Liver (tissue), 9 donors: ENCODE data around the gene GPX3. TPM values are rescaled to one million over a fixed set of nuclear protein-coding genes. Genes with fewer than 3 reads are reported as not detected.

ENCODE experiments used
- DNase-seq: peaks from one replicate; pipeline ENCODE4 v3.0.0-alpha.2; 2017; ENCODE audit warnings: low spot score
- H3K27ac ChIP-seq, 2 donors: one replicate each; pipeline ENCODE4 v1.7.0; 2013; ENCODE audit warnings: inconsistent platforms in 2 of 2, low read length in 2 of 2, control low read depth in 1 of 2, low read depth in 1 of 2, mild to moderate bottlenecking in 1 of 2
- H3K27me3 ChIP-seq, 4 donors: one replicate each; pipeline versions ENCODE4 v1.6.1 to v1.7.0; 2013; ENCODE audit warnings: low read length in 3 of 4, inconsistent platforms in 1 of 4, mild to moderate bottlenecking in 1 of 4, moderate library complexity in 1 of 4; ENCODE audit not compliant: control insufficient read depth in 4 of 4, insufficient read depth in 4 of 4
- H3K36me3 ChIP-seq, 4 donors: one replicate each; pipeline versions ENCODE4 v1.6.1 to v1.7.0; 2013; ENCODE audit warnings: low read length in 3 of 4, mild to moderate bottlenecking in 3 of 4, low read depth in 1 of 4, moderate library complexity in 1 of 4; ENCODE audit not compliant: control insufficient read depth in 4 of 4, insufficient read depth in 3 of 4
- H3K4me1 ChIP-seq, 4 donors: one replicate each; pipeline versions ENCODE4 v1.6.1 to v1.7.0; 2013; ENCODE audit warnings: low read length in 3 of 4, mild to moderate bottlenecking in 3 of 4, moderate library complexity in 1 of 4; ENCODE audit not compliant: control insufficient read depth in 4 of 4, insufficient read depth in 4 of 4
- H3K4me3 ChIP-seq, 3 donors: one replicate each; pipeline versions ENCODE4 v1.6.1 to v1.7.0; 2013; ENCODE audit warnings: low read length in 3 of 3, control low read depth in 1 of 3, low read depth in 1 of 3, mild to moderate bottlenecking in 1 of 3
- H3K9ac ChIP-seq, 2 donors: one replicate each; pipeline ENCODE4 v1.7.0; 2013; ENCODE audit warnings: low read length in 2 of 2, mild to moderate bottlenecking in 2 of 2, moderate library complexity in 2 of 2, control low read depth in 1 of 2, low read depth in 1 of 2
- H3K9me3 ChIP-seq, 4 donors: one replicate each; pipeline versions ENCODE4 v1.6.1 to v1.7.0; 2013; ENCODE audit warnings: low read length in 3 of 4; ENCODE audit not compliant: control insufficient read depth in 4 of 4
- CTCF ChIP-seq: fragments of 150-350 bp; IDR thresholded peaks from 2 replicates; pipeline ENCODE4 v1.5.1; 2017; ENCODE audit warnings: improper control_type of control experiment, low read depth, low read length; ENCODE audit not compliant: missing input control
- EGR1 ChIP-seq, 2 donors: IDR thresholded peaks; 2 replicates each; pipeline ENCODE4 v1.6.1; 2016 to 2018; ENCODE audit warnings: antibody characterized with exemption in 2 of 2, low read depth in 2 of 2
- FOXA2 ChIP-seq: IDR thresholded peaks from 2 replicates; pipeline ENCODE4 v1.6.1; 2016; ENCODE audit warnings: antibody characterized with exemption
- GABPA ChIP-seq, 2 donors: IDR thresholded peaks in 1 of 2; conservative IDR thresholded peaks in 1 of 2; 2 replicates each; pipeline ENCODE4 v1.6.1; 2016; ENCODE audit warnings: antibody characterized with exemption in 2 of 2, mild to moderate bottlenecking in 1 of 2, moderate library complexity in 1 of 2
- HNF4A ChIP-seq, 2 donors: conservative IDR thresholded peaks; 2 replicates each; pipeline ENCODE4 v1.6.1; 2016; ENCODE audit warnings: antibody characterized with exemption in 2 of 2, mild to moderate bottlenecking in 2 of 2
- HNF4G ChIP-seq: IDR thresholded peaks from 2 replicates; pipeline ENCODE4 v1.6.1; 2016; ENCODE audit warnings: antibody characterized with exemption
- JUND ChIP-seq, 2 donors: IDR thresholded peaks; 2 replicates each; pipeline ENCODE4 v1.6.1; 2016; ENCODE audit warnings: antibody characterized with exemption in 2 of 2
- MAX ChIP-seq: IDR thresholded peaks from 2 replicates; pipeline ENCODE4 v1.6.1; 2016; ENCODE audit warnings: antibody characterized with exemption
- REST ChIP-seq: IDR thresholded peaks from 2 replicates; pipeline ENCODE4 v1.6.1; 2016; ENCODE audit warnings: antibody characterized with exemption, mild to moderate bottlenecking
- RXRA ChIP-seq, 2 donors: IDR thresholded peaks; 2 replicates each; pipeline ENCODE4 v1.6.1; 2017 to 2018; ENCODE audit warnings: antibody characterized with exemption in 2 of 2, mild to moderate bottlenecking in 1 of 2
- SP1 ChIP-seq: IDR thresholded peaks from 2 replicates; pipeline ENCODE4 v1.6.1; 2018; ENCODE audit warnings: antibody characterized with exemption, mild to moderate bottlenecking
- TAF1 ChIP-seq: conservative IDR thresholded peaks from 2 replicates; pipeline ENCODE4 v1.6.1; 2016; ENCODE audit warnings: antibody characterized with exemption, mild to moderate bottlenecking
- YY1 ChIP-seq: IDR thresholded peaks from 2 replicates; pipeline ENCODE4 v1.6.1; 2016; ENCODE audit warnings: antibody characterized with exemption, mild to moderate bottlenecking
- WGBS: extraction: QIAGEN DNeasy Blood & Tissue Kit; methylation state at CpG from one replicate; pipeline ENCODE4 v1.1.7; 2013; 5-methylcytosine and 5-hydroxymethylcytosine counted together
- polyA plus RNA-seq, 2 donors: library from polyadenylated mRNA; stranded (reverse) in 1 of 2; unstranded in 1 of 2; fragments of 200-250 nt in 1 of 2; fragments of >200 nt in 1 of 2; fragmentation: Nextera tagmentation in 1 of 2; extraction: Ambion mirVana in 1 of 2; gene quantifications; one replicate each; pipeline versions ENCODE4 v1.2.1 to v1.2.3, GENCODE V29; 2013 to 2015
- total RNA-seq, 2 donors: library from RNA; depleted of rRNA; stranded (reverse); fragments of >200 nt; gene quantifications; one replicate each; pipeline ENCODE4 v1.2.3, GENCODE V29; 2014
- donor health status: healthy.
- donor health status: healthy.
- donor health status: healthy.
- donor health status: healthy.
- donor health status: healthy.

The GPX3 gene
- total and polyA plus RNA-seq, 4 donors: 72.9 to 878 (median 237) TPM

GRCh38 chr5:151071848-151072629, 51.6 kb downstream of the GPX3 start:
- WGBS: 95% methylated on average over 10 of the region's 10 CpGs
- no peak for TF ChIP-seq MAX
- no peak for TF ChIP-seq HNF4A (conservative IDR thresholded peaks at IDR 0.05)
- no peaks in the 10 kb centered on the region for H3K27me3 ChIP-seq
- no peak overlapping the region for H3K9ac ChIP-seq
- H3K27ac ChIP-seq: no peak overlapping the region
- H3K4me1 ChIP-seq: peaks cover 15 to 47% (median 29%) of the 10 kb centered on the region in 4 donors
- peaks cover 0 to 9% (median 6%) of the 10 kb centered on the region in 4 donors for H3K36me3 ChIP-seq
- no peak overlapping the region for H3K4me3 ChIP-seq
- no peaks in the 10 kb centered on the region for H3K9me3 ChIP-seq
- no peak for DNase-seq

GRCh38 chr5:151072630-151073025, 52.2 kb downstream of the GPX3 start:
- Histone ChIP-seq H3K27me3 (no peaks in the 10 kb centered on the region), H3K4me3 (no peak overlapping the region), H3K9me3 (no peaks in the 10 kb centered on the region), H3K36me3 (peaks cover 0 to 9% (median 2%) of the 10 kb centered on the region in 4 donors), H3K9ac (no peak overlapping the region), H3K4me1 (peaks cover 16 to 48% (median 34%) of the 10 kb centered on the region in 4 donors), H3K27ac (no peak overlapping the region)
- TF ChIP-seq FOXA2: no peak
- TF ChIP-seq RXRA (IDR thresholded peaks at IDR 0.05): no peak
- no peak for TF ChIP-seq SP1
- TF ChIP-seq EGR1 (IDR thresholded peaks at IDR 0.05; ENCODE audit: low read depth in 2 of 2): no peak
- no peak for TF ChIP-seq GABPA (IDR thresholded peaks at IDR 0.05 in 1 of 2, conservative IDR thresholded peaks at IDR 0.05 in 1 of 2)
- no peak for TF ChIP-seq HNF4G
- TF ChIP-seq REST: no peak
- WGBS: 84% methylated on average over 5 of the region's 5 CpGs
- DNase-seq: no peak

- no peak for DNase-seq
- H3K36me3 ChIP-seq: peaks cover 0 to 9% (median 2%) of the 10 kb centered on the region in 4 donors
- no peak overlapping the region for H3K9ac ChIP-seq
- 99% methylated on average over 2 of the region's 2 CpGs for WGBS
- H3K27me3 ChIP-seq: no peaks in the 10 kb centered on the region
- no peak overlapping the region for H3K27ac ChIP-seq
- TF ChIP-seq REST (no peak), JUND (IDR thresholded peaks at IDR 0.05) (no peak), CTCF (no peak), HNF4A (conservative IDR thresholded peaks at IDR 0.05) (no peak), YY1 (no peak), HNF4G (no peak), EGR1 (IDR thresholded peaks at IDR 0.05; ENCODE audit: low read depth in 2 of 2) (no peak), FOXA2 (no peak), GABPA (IDR thresholded peaks at IDR 0.05 in 1 of 2, conservative IDR thresholded peaks at IDR 0.05 in 1 of 2) (no peak), TAF1 (no peak), MAX (no peak)
- peaks cover 16 to 52% (median 38%) of the 10 kb centered on the region in 4 donors for H3K4me1 ChIP-seq
- H3K4me3 ChIP-seq: no peak overlapping the region
- H3K9me3 ChIP-seq: no peaks in the 10 kb centered on the region
Measured at GRCh38 chr5:151073280-151073679, 52.9 kb downstream of the GPX3 start.
